Right renal cortex interstitium (tissue), 3 donors: ENCODE measurements around the gene IFI27L1. TPM values are rescaled to one million over a fixed set of nuclear protein-coding genes. Genes with fewer than 3 reads are reported as not detected.

Experiments used
- DNase-seq, 3 donors: peaks; one replicate each; pipeline ENCODE4 v3.0.0-alpha.2; 2013; ENCODE audit warnings: low read depth in 3 of 3, low spot score in 2 of 3
- polyA plus RNA-seq, 3 donors: library from polyadenylated mRNA; unstranded; fragments of 120-200 nt; gene quantifications; one replicate each; pipeline ENCODE4 v1.2.1, GENCODE V29; 2013; ENCODE audit not compliant: insufficient read length in 3 of 3

The IFI27L1 gene
- 10 to 100 TPM; 21.7 to 25.4 (median 22.9) TPM for polyA plus RNA-seq

DNA sequence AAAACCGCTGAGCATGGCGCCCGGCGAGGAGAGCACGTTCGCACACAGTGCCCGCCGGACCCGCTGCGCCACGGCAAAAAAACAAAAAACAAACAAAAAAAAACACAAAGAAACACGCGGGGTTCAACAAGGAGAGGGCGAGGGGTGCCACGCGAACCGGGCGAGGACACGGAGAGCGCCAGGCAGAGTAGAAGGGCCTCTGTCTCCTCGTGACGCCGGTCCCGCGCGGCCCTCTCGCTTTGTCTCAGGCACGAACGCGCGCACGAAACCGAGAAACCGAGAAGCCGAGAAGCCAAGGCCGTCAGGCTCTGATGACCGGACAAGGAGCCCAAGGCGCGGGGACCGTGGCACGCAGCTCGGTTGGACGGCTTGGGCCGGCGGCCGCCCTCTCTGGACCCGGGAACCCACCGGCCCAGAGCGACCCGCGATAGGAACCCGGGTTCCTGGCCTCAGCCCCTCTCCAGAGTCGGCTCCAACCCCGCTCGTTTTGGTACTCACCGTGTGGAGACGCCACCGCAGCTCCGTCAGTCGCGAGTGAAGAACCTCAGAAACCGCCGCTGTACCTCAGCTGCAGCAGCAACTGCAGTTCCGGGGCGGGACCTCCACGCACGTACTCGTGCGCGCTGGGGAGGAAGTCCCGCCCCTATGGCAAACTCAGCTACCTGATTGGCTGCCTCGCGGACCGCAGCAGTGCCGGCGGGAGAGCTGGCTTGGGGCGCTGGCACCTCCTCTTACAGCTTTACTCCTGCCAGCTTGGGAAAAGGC, at the start of gene IFI27L1, which contains the start of gene DDX24:
Gene IFI27L1 (plus strand): TSS at position 690 of the 765 bp plus-strand sequence. CDS start 15,628 bp downstream, outside the sequence.
Gene DDX24 (minus strand): TSS at position 582 of the 765 bp plus-strand sequence. CDS start 1,460 bp downstream, outside the sequence.
- DNase-seq: peak; percentile 85 to 90 (median 85)

DNA sequence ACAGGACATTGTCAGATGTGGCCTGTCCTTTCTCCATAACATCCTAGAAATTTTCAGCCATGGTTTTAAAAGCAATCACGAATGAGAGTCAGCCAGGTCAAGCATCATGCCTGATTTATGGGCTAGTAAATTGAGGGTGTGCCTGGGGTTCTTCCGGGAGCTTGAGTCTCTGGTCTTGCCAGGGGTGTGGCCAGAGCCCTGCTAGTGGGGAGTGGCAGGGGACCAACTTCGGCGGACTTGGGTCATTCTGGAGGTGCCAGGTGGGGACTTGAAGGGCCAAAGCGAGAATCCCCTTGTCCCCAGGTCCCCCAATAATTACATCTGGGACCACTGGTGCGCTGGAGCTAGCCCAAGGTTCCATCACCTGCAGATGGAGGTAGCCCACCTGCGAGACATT, 49.2 kb upstream of the IFI27L1 start:
- no peak for DNase-seq

DNA sequence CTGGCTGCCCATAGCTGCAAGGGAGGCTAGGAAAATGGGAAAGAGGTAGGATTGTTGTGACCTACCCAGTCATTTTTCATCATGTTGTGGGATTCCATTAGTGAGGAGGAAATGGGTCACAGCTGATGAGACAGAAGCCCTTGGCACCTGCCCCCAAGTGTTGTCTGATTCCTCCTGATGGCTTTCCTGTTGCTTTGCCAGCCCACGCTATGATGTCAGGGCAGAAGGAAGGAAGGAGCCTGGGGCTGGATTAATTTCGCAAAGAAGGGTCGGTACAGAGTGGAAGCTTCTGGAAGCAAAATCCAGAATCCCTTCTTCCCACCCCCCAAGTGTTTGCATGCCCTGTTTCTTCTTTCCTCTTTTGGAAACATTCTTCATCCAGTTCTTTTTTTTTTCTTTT, 46.2 kb upstream of the IFI27L1 start:
- no peak for DNase-seq

DNA sequence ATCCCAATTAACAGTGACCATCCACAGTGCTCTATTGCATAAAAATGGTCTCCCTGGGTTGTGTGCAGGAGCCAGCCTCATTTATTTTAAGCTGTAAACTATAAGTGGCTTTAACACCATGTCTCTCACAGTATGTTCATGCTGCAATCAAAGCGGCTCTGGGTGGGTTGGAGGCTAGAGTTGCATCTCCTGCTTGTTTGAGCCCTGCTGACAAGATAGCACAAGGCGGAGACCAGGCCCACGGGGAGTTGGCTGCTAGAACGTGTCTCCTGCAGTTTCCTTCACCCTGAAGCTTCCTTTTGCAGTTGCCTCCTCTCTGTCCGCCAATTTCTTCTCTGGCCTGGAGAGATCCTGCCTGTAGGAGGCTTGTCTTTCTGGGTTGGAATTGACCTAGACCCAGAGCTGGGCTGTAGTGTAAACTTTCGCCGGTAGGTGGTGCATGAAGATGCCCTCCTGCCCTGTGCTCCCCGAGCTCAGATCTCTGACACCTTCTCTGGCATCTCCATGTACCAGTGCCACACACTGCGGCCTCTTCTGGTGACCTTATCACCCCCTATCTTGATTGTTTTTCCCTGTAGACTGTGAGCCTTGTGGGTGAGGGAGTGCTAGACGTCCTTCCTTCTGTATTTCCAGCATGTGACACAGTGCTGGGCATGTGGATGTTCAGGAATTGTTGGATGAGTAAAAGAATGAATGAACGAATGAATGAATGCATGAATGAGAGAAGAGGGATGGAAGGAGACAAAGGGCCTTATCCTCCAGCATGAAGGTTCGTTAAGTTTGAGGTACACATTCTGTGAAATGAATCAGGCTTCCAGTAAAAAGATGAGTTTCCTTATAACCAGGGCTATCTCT, 44.6 kb upstream of the IFI27L1 start:
- no peak for DNase-seq

DNA sequence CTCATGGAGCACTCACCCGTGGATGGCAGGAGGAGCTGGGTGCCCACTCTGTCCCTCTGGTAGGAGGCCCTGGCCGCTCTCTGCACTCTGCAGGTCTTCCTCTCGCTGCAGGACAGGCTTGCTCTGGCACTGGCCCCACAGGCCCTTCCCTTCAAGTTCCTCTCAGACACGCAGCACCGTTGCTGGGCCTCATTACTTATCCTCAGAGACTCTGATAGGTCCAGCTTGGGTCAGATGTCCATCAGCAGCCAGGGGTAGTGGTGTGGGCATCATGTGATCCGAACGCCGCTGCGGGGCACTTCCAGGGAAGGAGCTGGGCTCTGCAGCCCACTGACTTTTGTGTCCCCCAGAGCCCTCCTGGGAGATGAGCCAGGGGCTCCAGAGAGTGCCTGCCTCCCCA, 43.2 kb upstream of the IFI27L1 start:
- DNase-seq: no peak

- no peak for DNase-seq
Observed at GRCh38 chr14:94038510-94038909, 42.6 kb upstream of the IFI27L1 start.

DNA sequence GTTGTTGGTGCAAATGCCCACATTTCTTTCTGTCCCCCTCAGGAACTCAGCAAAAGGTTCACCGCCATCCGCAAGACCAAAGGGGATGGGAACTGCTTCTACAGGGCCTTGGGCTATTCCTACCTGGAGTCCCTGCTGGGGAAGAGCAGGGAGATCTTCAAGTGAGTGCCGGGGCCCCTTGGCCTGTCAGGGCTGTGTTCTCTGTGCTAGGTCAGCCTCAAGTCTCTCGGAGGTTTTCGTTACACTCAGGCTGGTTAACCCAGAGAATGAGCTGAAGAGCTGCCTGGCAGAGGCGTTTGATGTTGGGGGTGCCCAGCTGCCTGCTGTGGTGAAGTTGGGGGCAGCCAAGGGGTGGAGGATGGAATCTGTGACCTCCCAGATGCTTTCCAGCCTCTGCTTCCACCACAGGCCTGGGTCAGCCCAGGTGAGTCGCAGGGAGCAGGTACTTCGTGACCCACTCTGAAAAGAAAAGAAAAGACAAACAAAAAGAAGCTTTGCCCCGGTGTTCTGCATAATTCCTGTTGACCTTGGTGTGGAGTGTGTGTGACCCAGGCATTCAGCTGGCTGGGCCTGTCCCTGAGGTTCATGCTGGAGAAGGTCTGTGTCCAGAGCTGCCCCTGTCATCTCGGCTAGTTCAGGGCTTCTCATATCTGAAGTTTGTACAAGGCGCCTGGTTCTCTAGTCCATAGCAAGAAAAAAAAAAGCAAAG, 42.0 kb upstream of the IFI27L1 start:
- no peak for DNase-seq

DNA sequence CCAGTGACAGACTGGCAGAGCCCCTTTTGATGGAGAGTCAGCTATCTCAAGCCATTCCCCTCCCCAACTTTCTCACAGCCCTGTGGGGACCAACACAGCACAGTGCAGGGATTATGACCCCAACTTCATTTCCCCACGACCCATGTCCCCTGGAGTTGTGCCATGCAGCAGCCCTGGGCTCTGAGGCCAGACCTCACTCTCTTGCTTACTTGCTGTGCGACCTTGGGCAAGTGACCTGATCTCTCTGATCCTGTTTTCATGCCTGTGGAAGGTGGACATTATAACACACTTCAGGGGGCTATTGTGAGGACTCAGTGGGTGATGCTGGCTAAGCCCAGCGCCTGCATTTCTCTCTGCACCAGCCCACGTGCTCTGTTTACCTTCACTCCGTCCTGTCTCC, 40.9 kb upstream of the IFI27L1 start:
- no peak for DNase-seq

DNA sequence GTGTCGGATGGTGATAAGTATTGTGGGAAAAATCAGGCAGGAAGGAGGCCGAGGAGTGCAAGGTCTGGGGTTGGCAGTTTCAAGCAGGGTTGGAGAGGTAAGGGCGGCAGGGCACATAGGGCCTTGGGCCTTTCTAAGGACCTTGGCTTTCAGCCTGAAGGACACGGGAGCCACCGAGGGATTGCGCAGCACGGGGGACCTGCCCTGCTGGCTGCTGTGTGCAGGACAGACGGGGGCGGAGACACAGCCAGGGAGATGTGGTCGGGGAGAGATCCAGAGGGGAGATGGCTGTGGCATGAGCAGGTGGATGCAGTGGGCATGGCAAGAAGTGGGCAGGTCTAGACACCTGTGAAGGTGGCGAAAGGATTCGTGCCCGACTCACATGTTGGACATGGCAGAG, 40.3 kb upstream of the IFI27L1 start:
- no peak for DNase-seq

- no peak for DNase-seq
Observed at GRCh38 chr14:94041551-94042346, 39.4 kb upstream of the IFI27L1 start.

DNA sequence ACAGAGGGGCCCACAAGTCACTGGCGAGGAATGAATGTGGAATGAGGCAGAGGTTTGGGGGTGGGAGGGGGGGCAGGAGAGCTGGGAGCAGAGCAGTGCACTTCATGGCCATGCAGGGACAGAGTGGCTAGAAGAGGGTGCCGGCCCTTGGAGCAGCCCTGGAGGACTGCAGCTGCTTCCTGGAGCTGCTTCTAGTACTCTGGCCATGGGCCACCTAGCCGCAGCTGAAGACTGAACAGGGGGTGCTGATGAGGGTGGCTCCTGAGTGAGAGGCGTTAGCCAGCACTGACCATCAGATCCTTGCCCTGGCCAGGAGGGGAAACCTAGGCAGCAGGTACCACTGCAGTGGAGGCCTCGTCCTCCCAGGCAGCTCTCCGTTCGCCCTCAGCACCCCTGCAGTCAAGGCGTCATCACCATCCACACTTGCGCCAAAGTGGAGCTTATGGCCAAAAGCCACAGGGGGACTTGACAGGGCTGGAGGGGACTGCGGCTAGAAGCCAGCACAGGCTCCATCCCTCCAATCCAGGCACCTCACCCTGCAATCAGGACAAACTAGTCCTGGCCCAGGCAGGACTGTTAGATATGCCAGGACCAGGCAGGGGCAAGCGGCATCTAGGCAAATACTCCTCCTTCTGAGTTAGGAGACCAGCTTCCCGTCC, 38.5 kb upstream of the IFI27L1 start:
- DNase-seq: no peak

GRCh38 chr14:94043111-94043755, 37.9 kb upstream of the IFI27L1 start:
- DNase-seq: no peak

GRCh38 chr14:94043756-94044475, 37.2 kb upstream of the IFI27L1 start:
- no peak for DNase-seq

- DNase-seq: no peak
Observed at GRCh38 chr14:94044476-94045091, 36.5 kb upstream of the IFI27L1 start.

DNA sequence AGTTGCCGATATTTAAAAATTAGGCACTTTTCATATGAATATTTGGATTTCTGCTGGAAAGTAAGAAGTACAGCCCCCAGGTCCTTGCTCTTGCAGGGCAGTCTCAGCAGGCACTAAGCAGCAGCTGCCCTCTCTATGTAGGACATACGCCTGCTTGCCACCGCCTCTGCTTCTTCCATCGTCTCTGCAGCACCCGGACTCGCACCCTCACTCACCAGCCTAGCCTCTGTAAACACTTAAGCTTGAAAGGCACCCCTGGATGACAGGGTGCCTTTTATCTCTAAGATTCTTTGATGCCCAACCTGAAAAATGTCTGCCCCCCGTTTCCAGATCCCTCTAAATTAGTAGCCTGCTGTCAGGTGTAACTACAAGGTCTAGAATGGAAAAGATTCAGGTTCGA, 36.0 kb upstream of the IFI27L1 start:
- DNase-seq: no peak

GRCh38 chr14:94045563-94046345, 35.4 kb upstream of the IFI27L1 start:
- DNase-seq: no peak

DNA sequence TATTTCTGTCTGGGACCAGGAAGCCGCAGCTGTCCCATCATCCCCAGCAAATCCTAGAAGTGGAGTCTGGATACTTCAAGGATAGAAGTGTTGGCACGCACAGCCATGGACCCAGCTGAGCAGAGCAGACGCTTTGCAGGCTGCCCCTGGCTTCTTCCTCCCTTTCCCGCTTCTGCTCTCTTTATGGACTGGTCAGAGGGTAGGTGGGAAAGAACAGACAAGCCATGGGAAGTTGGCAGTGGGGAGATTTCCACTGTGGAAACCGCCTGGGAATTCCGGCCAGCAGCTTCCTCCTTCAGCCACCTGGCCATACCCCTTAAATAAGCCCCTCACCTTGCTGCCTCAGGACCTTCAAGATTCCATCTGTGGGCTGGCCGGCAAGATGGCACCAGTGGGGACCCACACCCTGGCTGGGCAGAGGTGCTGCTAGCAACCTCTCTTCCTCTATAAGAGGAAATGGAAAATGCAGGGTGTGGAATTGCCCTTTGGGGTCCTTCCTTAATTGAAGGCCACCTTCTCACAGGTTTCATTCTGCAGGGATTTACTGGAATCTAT, 34.3 kb upstream of the IFI27L1 start:
- DNase-seq: no peak
